Sigmoid colon (tissue), 7 donors: ENCODE results near the gene MAST2. TPM values are rescaled to one million over a fixed set of nuclear protein-coding genes. Genes with fewer than 3 reads are reported as not detected.

Source experiments
- DNase-seq: peaks from one replicate; pipeline ENCODE4 v3.0.0-alpha.2; 2019
- H3K27ac ChIP-seq, 4 donors: fragments of 200-600 bp; sonication (generic); one replicate each; pipeline ENCODE4 v1.5.1; 2016 to 2019; ENCODE audit warnings: mild to moderate bottlenecking in 1 of 4
- H3K27me3 ChIP-seq, 3 donors: fragments of 200-600 bp; sonication (generic); one replicate each; pipeline ENCODE4 v1.5.1; 2019; ENCODE audit warnings: mild to moderate bottlenecking in 1 of 3
- H3K36me3 ChIP-seq, 4 donors: fragments of 200-600 bp; sonication (generic); one replicate each; pipeline ENCODE4 v1.5.1; 2016 to 2019
- H3K4me1 ChIP-seq, 4 donors: fragments of 200-600 bp; sonication (generic); one replicate each; pipeline ENCODE4 v1.5.1; 2017 to 2019
- H3K4me3 ChIP-seq, 4 donors: fragments of 200-600 bp; sonication (generic); one replicate each; pipeline ENCODE4 v1.5.1; 2017 to 2019; ENCODE audit warnings: mild to moderate bottlenecking in 2 of 4, moderate library complexity in 1 of 4
- H3K9me3 ChIP-seq, 4 donors: fragments of 200-600 bp in 3 of 4; sonication (generic) in 3 of 4; one replicate each; pipeline versions ENCODE4 v1.5.1 to v1.6.1; 2013 to 2019
- EP300 ChIP-seq, 4 donors: sonication (generic); formaldehyde crosslinking; IDR thresholded peaks; one replicate each; pipeline ENCODE4 v1.6.1; 2017; ENCODE audit warnings: antibody characterized with exemption in 4 of 4
- POLR2A ChIP-seq, 2 donors: fragments of 450-650 bp; IDR thresholded peaks; one replicate each; pipeline ENCODE4 v1.6.1; 2016; ENCODE audit warnings: antibody characterized with exemption in 2 of 2, mild to moderate bottlenecking in 2 of 2, moderate library complexity in 2 of 2
- POLR2AphosphoS5 ChIP-seq, 4 donors: sonication (generic); formaldehyde crosslinking; IDR thresholded peaks; one replicate each; pipeline ENCODE4 v1.6.1; 2017; ENCODE audit warnings: antibody characterized with exemption in 4 of 4
- WGBS, 2 donors: extraction: QIAGEN DNeasy Blood & Tissue Kit; methylation state at CpG; one replicate each; pipeline ENCODE4 v1.1.7; 2013; 5-methylcytosine and 5-hydroxymethylcytosine counted together
- intact Hi-C: fragments of 100-400 bp; cut with DNase I; formaldehyde crosslinking; loops from one replicate; pipeline ENCODE4 v1.15.1; 2023
- polyA plus RNA-seq, 3 donors: library from polyadenylated mRNA; stranded (reverse); fragments of 200-250 nt; gene quantifications; one replicate each; pipeline ENCODE4 v1.2.3, GENCODE V29; 2013
- total RNA-seq, 4 donors: library from RNA; depleted of rRNA; stranded (reverse); fragments of >200 nt; gene quantifications; one replicate each; pipeline ENCODE4 v1.1.0, GENCODE V29; 2016
- TF ChIP-seq, protein P1 (sequence below), 4 experiments: fragments of 450-650 bp in 3 of 4; fragments of 200-600 bp in 1 of 4; IDR thresholded peaks; one replicate each; pipeline ENCODE4 v1.5.1; 2016 to 2019; ENCODE audit warnings: antibody characterized with exemption in 4 of 4, mild to moderate bottlenecking in 3 of 4, moderate library complexity in 2 of 4
- donor health status: healthy with polysubstance abuse.
- donor health status: Bipolar disorder and iron deficiency.
- donor health status: healthy.

Gene MAST2
- total and polyA plus RNA-seq, 7 donors: 19.3 to 54.0 (median 32.0) TPM

GRCh38 chr1:45999507-45999906 lies 196.1 kb downstream of the MAST2 start:
- Histone ChIP-seq H3K36me3 (no peaks in the 10 kb centered on the region), H3K4me3 (no peak overlapping the region), H3K27ac (no peak overlapping the region), H3K27me3 (no peaks in the 10 kb centered on the region), H3K9me3 (no peaks in the 10 kb centered on the region), H3K4me1 (no peaks in the 10 kb centered on the region)
- TF ChIP-seq POLR2A (IDR thresholded peaks at IDR 0.05): no peak
- TF ChIP-seq EP300 (IDR thresholded peaks at IDR 0.05): no peak
- 96 to 98% methylated on average over 2 of the region's 2 CpGs for WGBS, 2 donors
- intact Hi-C loops: no loop called here
- DNase-seq: no peak

GRCh38 chr1:46001081-46001785 lies 197.8 kb downstream of the MAST2 start:
- peaks cover 0 to 2% (median 0%) of the 10 kb centered on the region in 4 donors for H3K36me3 ChIP-seq
- H3K9me3 ChIP-seq: no peaks in the 10 kb centered on the region
- H3K4me3 ChIP-seq: no peak overlapping the region
- H3K4me1 ChIP-seq: peaks cover 0 to 11% (median 10%) of the 10 kb centered on the region in 4 donors
- 76 to 89% methylated on average over 3 of the region's 3 CpGs for WGBS, 2 donors
- intact Hi-C loops: no loop called here
- H3K27me3 ChIP-seq: no peaks in the 10 kb centered on the region
- DNase-seq: no peak
- no peak overlapping the region for H3K27ac ChIP-seq
- TF ChIP-seq EP300 (IDR thresholded peaks at IDR 0.05) (no peak), POLR2AphosphoS5 (IDR thresholded peaks at IDR 0.05) (no peak), POLR2A (IDR thresholded peaks at IDR 0.05) (no peak)
- TF ChIP-seq, protein P1, sequence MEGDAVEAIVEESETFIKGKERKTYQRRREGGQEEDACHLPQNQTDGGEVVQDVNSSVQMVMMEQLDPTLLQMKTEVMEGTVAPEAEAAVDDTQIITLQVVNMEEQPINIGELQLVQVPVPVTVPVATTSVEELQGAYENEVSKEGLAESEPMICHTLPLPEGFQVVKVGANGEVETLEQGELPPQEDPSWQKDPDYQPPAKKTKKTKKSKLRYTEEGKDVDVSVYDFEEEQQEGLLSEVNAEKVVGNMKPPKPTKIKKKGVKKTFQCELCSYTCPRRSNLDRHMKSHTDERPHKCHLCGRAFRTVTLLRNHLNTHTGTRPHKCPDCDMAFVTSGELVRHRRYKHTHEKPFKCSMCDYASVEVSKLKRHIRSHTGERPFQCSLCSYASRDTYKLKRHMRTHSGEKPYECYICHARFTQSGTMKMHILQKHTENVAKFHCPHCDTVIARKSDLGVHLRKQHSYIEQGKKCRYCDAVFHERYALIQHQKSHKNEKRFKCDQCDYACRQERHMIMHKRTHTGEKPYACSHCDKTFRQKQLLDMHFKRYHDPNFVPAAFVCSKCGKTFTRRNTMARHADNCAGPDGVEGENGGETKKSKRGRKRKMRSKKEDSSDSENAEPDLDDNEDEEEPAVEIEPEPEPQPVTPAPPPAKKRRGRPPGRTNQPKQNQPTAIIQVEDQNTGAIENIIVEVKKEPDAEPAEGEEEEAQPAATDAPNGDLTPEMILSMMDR (IDR thresholded peaks at IDR 0.05): no peak

- peaks cover 0 to 14% (median 0%) of the 10 kb centered on the region in 4 donors for H3K36me3 ChIP-seq
- no peak overlapping the region for H3K4me3 ChIP-seq
- no peak for DNase-seq
- peaks cover 0 to 16% (median 15%) of the 10 kb centered on the region in 4 donors for H3K4me1 ChIP-seq
- TF ChIP-seq POLR2A (IDR thresholded peaks at IDR 0.05): no peak
- no peak for TF ChIP-seq EP300 (IDR thresholded peaks at IDR 0.05)
- TF ChIP-seq, protein P1 (IDR thresholded peaks at IDR 0.05): no peak
- no peak for TF ChIP-seq POLR2AphosphoS5 (IDR thresholded peaks at IDR 0.05)
- no peak overlapping the region for H3K27ac ChIP-seq
- H3K9me3 ChIP-seq: no peaks in the 10 kb centered on the region
- H3K27me3 ChIP-seq: no peaks in the 10 kb centered on the region
- intact Hi-C loops: no loop called here
- WGBS, 2 donors: 96 to 99% methylated on average over 3 of the region's 3 CpGs
Measured at GRCh38 chr1:46002551-46003150, 199.2 kb downstream of the MAST2 start.

- intact Hi-C loops: no loop called here
- WGBS, 2 donors: 91% methylated on average over 5 of the region's 5 CpGs
- H3K9me3 ChIP-seq: no peaks in the 10 kb centered on the region
- TF ChIP-seq POLR2A (IDR thresholded peaks at IDR 0.05) (no peak), EP300 (IDR thresholded peaks at IDR 0.05) (no peak), POLR2AphosphoS5 (IDR thresholded peaks at IDR 0.05) (no peak)
- TF ChIP-seq, protein P1 (IDR thresholded peaks at IDR 0.05): no peak
- no peak overlapping the region for H3K4me3 ChIP-seq
- DNase-seq: no peak
- H3K27me3 ChIP-seq: no peaks in the 10 kb centered on the region
- H3K27ac ChIP-seq: no peak overlapping the region
- H3K36me3 ChIP-seq: peaks cover 0 to 21% (median 4%) of the 10 kb centered on the region in 4 donors
- peaks cover 0 to 16% (median 15%) of the 10 kb centered on the region in 4 donors for H3K4me1 ChIP-seq
Measured at GRCh38 chr1:46003315-46003714, 199.9 kb downstream of the MAST2 start.

DNA sequence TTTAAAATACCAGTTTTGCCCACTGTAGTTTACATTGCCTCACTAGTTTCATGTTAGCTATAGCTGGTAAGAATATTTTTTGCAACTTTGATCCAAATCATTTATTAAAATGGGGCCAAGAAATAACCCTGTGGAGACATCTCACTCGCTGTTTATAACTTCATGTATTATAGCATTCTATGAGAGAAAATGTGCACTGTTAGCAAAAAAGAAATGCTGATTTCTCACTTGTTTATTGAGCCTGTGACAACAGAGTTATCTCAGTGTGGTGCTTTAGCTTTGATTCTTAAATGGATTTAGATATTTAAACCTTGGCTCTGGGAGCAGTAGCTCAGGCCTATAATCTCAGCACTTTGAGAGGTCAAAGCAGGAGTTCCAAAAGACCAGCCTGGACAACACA lies 201.1 kb downstream of the MAST2 start:
- H3K9me3 ChIP-seq: no peaks in the 10 kb centered on the region
- 97% methylated on average over 1 of the region's 1 CpG for WGBS, 2 donors
- H3K36me3 ChIP-seq: peaks cover 0 to 32% (median 14%) of the 10 kb centered on the region in 4 donors
- DNase-seq: no peak
- H3K27ac ChIP-seq: no peak overlapping the region
- no peak for TF ChIP-seq POLR2AphosphoS5 (IDR thresholded peaks at IDR 0.05)
- peaks cover 0 to 16% (median 15%) of the 10 kb centered on the region in 4 donors for H3K4me1 ChIP-seq
- H3K4me3 ChIP-seq: no peak overlapping the region
- no peaks in the 10 kb centered on the region for H3K27me3 ChIP-seq
- intact Hi-C loops: no loop called here
